HL-60/S4 (cell line): ENCODE data around the gene IGDCC3.
"Not testable (repeated sequence)": the region's sequence is repeated elsewhere in the genome, so short reads cannot be mapped to it uniquely, and the experiment has no call there.

Source experiments
- in situ Hi-C: fragments of 300-500 bp; cut with MboI; formaldehyde crosslinking; loops from 2 replicates; pipeline ENCODE4 v1.14.3; 2022; ENCODE audit warnings: low sequenced_read_pairs

Gene IGDCC3

DNA sequence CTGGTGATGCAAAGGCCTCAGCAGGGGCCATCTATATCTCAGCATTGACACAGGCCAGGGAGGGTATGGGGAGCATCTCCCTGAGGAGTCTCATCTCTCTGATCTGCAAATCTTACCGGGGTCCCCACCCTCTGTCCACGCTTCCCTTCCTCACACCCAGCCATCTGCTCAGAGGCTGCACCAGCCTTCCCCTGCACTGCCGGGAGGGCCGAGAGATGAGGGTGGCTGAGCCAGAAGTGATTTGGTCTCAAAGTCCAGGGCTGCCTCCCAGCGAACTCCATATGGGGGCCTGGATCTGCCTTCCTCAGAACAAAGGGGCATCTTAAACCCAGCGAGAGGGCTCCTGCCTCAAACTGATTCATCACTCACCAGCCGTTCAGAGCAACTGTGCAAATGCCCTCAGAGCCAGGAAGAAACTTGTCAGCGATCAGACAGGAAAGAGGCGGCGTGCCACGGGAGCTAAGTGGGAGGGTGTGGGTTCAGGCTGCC lies 4.6 kb downstream of the IGDCC3 start:
- in situ Hi-C loops: no loop called here

DNA sequence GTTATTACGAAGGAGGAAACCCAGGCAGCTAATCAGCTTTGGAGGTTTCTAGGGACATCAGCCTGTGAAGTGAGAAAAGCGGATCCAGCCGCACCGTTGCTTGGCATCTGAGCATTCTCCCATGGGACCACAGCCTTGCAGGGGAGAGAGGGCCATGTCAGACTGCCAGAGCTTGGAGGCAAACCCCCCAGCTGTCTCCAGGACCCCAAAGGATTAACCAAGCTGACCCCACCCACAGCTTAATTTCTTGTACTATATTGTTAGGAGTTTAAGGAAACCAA lies 5.1 kb downstream of the IGDCC3 start:
- in situ Hi-C loops: no loop called here

GRCh38 chr15:65371976-65372786 lies 5.6 kb downstream of the IGDCC3 start:
- in situ Hi-C loops: no loop called here

DNA sequence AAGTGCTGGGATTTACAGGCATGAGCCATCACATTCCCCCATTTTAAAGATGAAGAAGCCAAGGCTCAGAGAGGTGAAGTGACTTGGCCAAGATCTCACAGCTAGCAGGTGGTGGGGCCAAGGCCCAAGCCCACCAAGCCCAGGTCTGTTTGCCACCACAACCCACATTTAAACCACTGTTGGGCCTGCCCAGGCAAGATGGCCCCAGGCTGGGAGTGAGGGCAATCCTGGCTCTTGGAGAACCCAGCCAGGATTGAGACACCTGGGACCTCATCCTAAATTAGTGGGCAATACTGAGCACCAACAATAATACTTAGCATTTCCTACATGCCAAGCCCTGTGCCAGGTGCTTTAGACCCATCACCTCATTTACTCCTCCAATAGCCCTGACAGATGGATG lies 6.9 kb downstream of the IGDCC3 start:
- in situ Hi-C loops: no loop called here

DNA sequence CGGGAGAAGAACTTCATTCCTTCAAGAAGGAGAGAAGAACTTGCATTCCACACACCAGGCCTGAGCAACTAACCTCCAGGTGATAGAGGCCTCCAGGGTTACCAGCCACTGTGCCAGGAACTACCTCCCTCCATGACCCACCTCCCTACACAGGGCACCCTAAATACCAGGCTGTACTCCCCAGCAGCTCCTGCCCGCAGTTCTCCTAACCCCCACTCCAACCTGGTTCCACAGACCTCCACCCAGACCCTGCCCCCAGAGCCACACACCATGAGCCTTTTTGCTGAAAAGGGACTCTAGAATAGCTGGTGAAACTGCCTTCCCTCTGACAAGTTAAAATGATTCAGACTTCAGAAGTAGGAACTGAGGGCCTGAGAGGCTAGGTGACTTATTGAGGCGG lies 8.2 kb downstream of the IGDCC3 start:
- in situ Hi-C loops: no loop called here

- in situ Hi-C loops: no loop called here
These were observed 8.6 kb downstream of the IGDCC3 start for GRCh38 chr15:65369212-65369547.

DNA sequence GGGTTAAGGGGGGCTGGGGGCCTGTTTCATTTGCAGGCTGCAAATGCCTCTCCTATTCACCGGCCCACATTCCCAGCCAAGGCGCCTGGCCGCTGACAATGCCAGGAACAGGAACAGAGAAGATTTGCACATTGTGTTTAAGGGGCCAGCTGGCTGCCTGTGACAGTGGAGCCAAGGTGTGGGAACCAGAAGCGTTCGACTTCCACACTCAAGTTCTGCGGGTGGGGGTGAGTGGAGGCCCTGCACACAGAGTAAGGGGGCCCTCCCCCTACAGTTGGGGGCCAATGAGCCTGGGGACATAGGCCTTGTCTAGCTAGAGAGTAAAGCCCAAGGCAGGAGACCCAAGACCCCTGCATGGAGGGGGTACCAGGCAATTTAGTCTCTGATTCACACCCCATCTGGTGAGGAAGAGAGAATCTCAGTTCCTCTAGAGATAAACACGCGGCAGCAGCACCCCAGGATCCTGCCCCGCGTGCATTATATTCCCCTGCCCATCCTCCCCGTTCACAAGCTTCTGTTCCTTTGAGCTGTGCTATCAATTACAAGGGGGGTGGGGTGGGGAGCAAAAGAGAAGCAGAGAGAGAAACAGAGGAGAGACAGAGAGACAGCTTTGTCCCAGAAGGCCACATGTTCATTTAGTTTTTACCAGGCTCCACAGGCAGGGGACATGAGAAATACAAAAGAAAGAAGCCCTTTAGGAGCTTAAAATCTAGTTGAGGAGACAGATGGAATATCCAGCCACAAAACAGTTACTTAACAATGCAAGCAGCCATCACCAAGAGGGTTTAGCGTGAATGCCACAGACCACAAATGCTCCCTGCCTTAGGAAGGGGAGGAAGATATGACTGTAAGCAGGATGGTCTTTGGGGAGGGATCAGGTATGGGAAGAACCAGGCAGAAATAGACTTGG lies 9.2 kb downstream of the IGDCC3 start:
- in situ Hi-C loops: no loop called here

DNA sequence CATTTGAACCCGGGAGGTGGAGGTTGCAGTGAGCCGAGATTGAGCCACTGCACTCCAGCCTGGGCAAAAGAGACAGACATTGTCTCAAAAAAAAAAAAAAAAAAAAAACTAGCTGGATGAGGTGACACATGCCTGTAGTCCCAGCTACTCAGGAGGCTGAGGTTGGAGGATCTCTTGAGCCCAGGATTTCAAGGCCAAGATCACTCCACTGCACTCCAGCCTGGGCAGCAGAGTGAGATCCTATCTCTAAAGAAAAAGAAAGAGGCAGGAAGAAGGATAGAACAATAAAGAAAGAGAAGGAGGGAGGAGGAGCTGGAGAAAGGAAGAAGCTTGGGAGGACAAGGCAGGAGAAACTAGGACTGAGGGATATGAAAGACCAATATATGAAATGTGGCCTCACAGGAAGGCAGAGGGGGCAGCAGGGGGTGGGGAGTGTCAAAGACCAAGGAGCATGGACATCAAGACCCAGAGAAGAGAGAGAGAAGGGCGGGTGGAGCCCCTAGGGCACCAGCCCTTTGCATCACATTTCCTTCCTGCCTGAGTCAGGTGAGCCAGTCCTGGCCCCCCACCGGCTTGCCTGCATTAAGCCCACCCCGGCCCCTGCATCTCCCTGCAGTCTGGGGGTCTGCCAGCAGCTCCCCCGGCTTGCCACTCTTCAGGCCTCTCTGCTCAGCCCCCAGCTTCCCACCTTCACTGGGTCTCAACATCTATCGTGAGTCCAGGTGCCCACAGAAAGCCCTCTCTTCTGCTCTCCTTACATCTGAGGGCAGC lies 11.5 kb downstream of the IGDCC3 start:
- in situ Hi-C loops: no loop called here

GRCh38 chr15:65365229-65365628 lies 12.6 kb downstream of the IGDCC3 start:
- in situ Hi-C loops: no loop called here

DNA sequence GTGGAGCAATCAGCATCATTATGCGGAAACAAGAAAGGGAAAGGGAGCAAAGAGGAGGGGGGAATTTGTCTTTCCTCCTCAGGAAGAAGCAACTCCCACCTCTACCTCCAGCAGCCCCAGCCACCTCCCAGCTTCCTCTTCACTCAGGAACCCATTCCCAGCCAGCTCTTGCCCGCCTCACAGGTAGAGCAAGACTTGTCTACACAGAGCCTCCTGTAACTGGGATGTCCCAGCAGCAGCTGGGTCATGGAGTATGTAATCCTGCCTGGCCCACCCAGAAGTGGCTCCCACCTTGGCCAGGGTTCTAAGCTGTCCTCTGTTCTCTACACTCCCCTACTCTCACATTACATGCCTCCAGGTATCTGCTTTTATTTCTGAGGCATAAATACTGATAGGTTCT lies 14.0 kb downstream of the IGDCC3 start:
- in situ Hi-C loops: no loop called here

DNA sequence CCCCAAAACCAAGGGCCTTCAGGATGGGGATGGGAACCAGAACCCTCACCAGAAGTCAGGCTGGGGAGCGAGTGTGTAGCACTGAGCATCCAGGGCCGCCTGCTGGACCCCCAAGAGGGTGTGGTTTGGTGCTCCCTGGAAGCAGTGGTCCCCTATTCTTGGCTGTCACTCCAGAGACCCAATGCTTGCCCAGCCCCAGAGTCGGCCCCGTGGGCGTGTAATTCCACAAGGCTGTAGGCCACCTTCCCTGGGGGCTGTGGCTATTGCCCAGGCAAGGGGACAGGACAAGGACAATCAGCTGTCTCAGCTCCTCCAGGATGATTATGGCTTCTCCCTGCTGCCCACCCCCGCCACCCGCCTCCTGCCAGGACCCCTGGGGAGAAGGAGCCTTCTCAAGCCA lies 14.5 kb downstream of the IGDCC3 start:
- in situ Hi-C loops: no loop called here

DNA sequence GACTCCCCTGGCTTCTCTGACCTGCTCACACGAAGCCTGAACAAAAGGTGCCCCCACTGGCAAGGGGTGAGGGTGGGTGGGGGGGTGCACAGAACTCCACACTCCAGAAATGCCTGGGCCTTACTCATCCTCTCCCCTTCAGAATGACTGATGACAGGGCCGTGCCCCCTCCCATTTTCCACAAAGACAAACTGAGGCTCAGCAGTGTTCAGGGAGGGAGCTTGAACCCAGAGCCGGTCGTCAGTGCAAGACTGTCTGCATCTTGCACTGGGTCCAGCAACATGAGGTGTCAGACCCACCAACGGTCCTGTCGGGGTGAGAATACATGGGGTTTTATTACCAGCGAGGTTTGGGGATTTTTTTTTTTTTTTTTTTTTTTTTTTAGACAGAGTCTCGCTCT lies 15.3 kb downstream of the IGDCC3 start:
- in situ Hi-C loops: no loop called here

DNA sequence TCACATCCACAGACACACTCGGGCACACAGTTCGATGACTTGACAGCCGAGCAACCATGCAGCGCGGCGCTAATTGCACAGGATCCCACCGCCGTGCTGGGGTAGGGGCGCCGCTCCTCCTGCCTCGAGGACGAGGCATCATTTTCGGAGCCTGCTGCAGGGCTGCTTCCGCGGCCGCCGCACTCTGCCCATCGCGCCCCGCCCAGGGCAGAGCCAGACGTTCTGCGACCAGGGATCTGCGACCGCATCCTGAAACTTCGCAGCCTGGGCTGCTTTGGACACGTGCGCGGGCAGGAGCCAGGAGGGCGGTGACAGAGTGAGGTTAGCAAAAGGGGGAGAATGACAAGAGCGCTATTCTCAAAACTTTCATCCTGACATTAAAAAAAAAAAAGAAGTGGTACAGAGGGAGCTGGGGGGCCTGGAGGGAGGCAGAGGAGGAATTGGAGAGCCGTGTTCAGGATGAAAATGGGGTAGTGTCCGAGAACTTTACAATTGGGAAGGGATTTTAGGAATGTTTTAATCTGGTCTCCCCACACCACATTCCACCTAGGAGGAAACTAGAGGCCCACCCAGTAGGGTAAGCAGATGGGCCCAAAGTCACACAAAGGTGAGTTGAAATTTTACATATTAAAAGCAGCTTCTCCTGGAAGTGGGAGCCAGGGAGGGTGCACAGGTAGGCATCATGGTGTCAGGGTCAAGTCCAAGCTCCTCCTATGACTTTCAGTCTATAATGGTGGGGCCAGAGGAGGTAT lies 15.9 kb downstream of the IGDCC3 start:
- in situ Hi-C loops: no loop called here

DNA sequence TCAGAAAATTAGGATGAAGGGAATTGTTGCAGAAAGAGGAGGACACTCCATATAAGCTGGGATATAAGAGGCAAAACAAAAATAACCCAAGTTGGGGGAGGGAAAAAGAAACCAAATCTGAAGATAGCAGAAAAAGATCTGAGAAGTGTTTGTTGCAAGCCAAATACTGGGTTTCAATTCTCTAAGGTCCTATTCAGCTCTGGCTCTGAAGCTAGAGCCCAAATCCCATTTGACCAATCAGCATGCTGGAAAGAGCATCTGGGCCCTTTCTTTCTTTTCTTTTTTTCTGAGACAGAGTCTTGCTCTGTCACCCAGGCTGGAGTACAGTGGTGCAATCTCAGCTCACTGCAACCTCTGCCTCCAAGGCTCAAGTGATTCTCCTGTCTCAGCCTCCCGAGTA lies 17.3 kb downstream of the IGDCC3 start:
- in situ Hi-C loops: no loop called here

DNA sequence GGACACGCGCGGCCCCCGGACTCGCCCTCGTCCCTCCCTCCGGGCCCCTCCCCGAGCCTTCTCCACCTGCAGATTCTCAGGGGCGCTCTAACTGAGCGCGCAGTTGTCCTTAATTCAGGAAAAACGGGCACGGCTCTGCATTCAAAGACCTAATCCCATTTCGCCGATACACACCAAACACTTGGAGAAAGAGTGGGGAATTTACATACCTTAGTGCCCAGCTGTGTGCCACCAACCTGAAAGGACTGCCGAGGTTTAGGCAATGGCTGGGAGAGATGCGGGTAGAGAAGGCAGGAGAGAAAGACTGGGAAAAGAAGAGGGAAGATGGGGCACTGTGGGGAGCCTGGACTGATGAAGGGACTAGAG lies 21.8 kb downstream of the IGDCC3 start:
- in situ Hi-C loops: no loop called here

DNA sequence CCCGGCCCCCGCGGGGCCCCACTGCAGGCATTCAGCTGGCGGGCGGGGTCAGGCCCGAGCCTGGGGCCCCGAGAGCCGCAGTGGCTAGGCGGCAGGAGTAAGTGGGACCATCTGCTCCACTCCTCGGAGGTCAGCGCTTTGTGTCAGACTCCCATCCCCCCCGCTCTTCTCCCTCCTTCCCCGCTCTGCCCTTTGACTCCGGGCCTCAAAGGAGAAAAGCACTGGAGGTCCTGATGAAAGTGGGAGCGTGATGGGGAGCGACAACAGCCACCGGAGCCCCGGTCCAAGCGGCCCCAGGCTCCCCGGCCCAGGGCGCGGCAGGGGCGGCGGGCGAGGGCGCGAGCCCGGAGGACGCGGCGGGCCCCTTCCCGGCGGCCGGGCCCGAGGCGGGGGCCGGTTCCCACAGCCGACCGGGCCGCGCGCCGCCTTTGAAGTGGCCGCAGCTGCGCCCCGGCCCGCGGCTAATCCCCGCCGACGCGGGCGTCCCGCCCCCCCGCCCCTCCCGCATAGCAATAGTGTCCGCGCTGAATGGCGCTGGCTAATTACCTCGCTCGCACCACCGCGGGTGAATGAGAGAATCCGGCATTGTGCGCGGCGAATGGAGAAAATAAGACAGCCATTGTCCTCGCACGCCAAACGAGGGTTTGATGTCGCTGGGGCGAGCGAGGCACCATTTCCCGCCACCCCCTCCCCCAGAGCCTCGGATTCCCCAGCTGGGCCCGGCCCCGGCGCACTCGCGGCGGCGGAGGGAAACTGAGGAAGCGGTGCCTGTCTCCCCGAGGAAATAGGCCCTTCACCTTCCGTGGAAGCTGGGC lies 22.4 kb downstream of the IGDCC3 start:
- in situ Hi-C loops: no loop called here

DNA sequence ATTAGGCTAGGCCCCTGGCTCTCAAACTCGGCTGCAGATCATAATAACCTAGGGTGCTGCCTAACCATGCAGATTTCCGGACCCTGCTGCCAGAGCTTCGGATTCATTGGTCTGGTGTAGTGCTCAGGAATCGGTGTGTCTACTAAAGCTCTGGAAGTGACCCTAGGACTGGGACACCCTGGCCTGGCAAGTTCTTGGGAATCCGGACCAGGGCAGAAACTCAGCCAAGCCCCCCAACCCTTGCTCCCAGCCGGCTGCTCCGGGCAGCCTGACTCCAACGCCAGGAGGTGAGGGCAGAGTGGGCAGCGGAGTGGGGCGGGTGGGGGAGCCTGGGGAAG lies 23.0 kb downstream of the IGDCC3 start:
- in situ Hi-C loops: no loop called here

DNA sequence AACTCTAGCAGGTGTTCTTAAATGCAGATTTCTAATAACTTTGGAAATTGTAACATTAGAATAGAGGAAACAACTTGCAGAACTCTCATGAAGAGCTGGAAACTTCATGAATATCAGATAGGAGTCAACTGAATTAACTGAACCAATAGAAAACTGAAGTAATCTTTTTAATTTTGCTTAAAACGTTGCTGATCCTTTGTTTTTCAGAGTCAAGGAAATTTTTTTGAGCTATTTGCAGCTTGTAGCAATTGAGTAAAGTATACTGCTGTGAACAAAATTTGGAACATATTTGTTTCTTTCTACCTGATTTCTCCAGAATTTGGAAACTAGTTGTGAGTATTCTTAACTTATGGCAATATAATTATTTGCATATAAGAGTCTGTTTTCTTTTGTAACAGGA lies 25.8 kb downstream of the IGDCC3 start:
- in situ Hi-C loops: not testable (repeated sequence)

GRCh38 chr15:65349338-65349737 lies 28.5 kb downstream of the IGDCC3 start:
- in situ Hi-C loops: no loop called here

- in situ Hi-C loops: not testable (repeated sequence)
These were observed 30.0 kb downstream of the IGDCC3 start for GRCh38 chr15:65347756-65348155.
